Parathyroid adenoma (tissue), 2 donors: ENCODE measurements around the gene SLC10A7.

ENCODE experiments used
- H2AFZ ChIP-seq: fragments of 300-600 bp; sonication (generic); one replicate; pipeline ENCODE4 v1.7.0; 2017; ENCODE audit warnings: antibody characterized with exemption, mild to moderate bottlenecking
- H3K27ac ChIP-seq: fragments of 300-600 bp; sonication (generic); one replicate; pipeline ENCODE4 v1.7.0; 2017
- H3K27me3 ChIP-seq: fragments of 300-600 bp; sonication (generic); one replicate; pipeline ENCODE4 v1.7.0; 2017; ENCODE audit warnings: low read length; ENCODE audit not compliant: control insufficient read depth, insufficient read depth
- H3K36me3 ChIP-seq: fragments of 300-600 bp; sonication (generic); one replicate; pipeline ENCODE4 v1.7.0; 2017; ENCODE audit warnings: low read length; ENCODE audit not compliant: control insufficient read depth, insufficient read depth
- H3K4me1 ChIP-seq: fragments of 300-600 bp; sonication (generic); one replicate; pipeline ENCODE4 v1.7.0; 2017; ENCODE audit warnings: control low read depth
- H3K4me2 ChIP-seq: fragments of 300-600 bp; sonication (generic); one replicate; pipeline ENCODE4 v1.7.0; 2017; ENCODE audit warnings: low read length
- H3K4me3 ChIP-seq: fragments of 300-600 bp; sonication (generic); one replicate; pipeline ENCODE4 v1.7.0; 2017; ENCODE audit warnings: low read depth, low read length
- H3K79me2 ChIP-seq: fragments of 300-600 bp; sonication (generic); one replicate; pipeline ENCODE4 v1.7.0; 2017; ENCODE audit warnings: control low read depth
- H3K9ac ChIP-seq: fragments of 300-600 bp; sonication (generic); one replicate; pipeline ENCODE4 v1.7.0; 2017; ENCODE audit warnings: mild to moderate bottlenecking
- H3K9me3 ChIP-seq: fragments of 300-600 bp; sonication (generic); one replicate; pipeline ENCODE4 v1.7.0; 2017; ENCODE audit warnings: low read length; ENCODE audit not compliant: control insufficient read depth
- TF ChIP-seq, protein P1 (sequence below): fragments of 300-600 bp; sonication (generic); IDR thresholded peaks from one replicate; pipeline ENCODE4 v1.7.0; 2017; ENCODE audit warnings: antibody characterized with exemption, mild to moderate bottlenecking
- donor health status: primary hyperparathyroidism.

The SLC10A7 gene

GRCh38 chr4:146349306-146349705 is 172.4 kb downstream of the SLC10A7 start:
- Histone ChIP-seq H2AFZ (no peak overlapping the region), H3K79me2 (no peaks in the 10 kb centered on the region), H3K4me1 (peaks cover 3% of the 10 kb centered on the region), H3K4me2 (no peak overlapping the region), H3K9ac (no peak overlapping the region), H3K36me3 (no peaks in the 10 kb centered on the region), H3K27me3 (no peaks in the 10 kb centered on the region), H3K4me3 (no peak overlapping the region), H3K27ac (no peak overlapping the region), H3K9me3 (no peaks in the 10 kb centered on the region)
- TF ChIP-seq, protein P1, sequence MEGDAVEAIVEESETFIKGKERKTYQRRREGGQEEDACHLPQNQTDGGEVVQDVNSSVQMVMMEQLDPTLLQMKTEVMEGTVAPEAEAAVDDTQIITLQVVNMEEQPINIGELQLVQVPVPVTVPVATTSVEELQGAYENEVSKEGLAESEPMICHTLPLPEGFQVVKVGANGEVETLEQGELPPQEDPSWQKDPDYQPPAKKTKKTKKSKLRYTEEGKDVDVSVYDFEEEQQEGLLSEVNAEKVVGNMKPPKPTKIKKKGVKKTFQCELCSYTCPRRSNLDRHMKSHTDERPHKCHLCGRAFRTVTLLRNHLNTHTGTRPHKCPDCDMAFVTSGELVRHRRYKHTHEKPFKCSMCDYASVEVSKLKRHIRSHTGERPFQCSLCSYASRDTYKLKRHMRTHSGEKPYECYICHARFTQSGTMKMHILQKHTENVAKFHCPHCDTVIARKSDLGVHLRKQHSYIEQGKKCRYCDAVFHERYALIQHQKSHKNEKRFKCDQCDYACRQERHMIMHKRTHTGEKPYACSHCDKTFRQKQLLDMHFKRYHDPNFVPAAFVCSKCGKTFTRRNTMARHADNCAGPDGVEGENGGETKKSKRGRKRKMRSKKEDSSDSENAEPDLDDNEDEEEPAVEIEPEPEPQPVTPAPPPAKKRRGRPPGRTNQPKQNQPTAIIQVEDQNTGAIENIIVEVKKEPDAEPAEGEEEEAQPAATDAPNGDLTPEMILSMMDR = no peak

- Histone ChIP-seq H3K4me1 (peaks cover 3% of the 10 kb centered on the region), H3K9me3 (no peaks in the 10 kb centered on the region), H3K27ac (no peak overlapping the region), H3K4me2 (no peak overlapping the region), H3K9ac (no peak overlapping the region), H3K27me3 (no peaks in the 10 kb centered on the region), H3K79me2 (no peaks in the 10 kb centered on the region), H3K4me3 (no peak overlapping the region), H2AFZ (no peak overlapping the region), H3K36me3 (no peaks in the 10 kb centered on the region)
- TF ChIP-seq, protein P1 = no peak
Observed at GRCh38 chr4:146347822-146348221, 173.9 kb downstream of the SLC10A7 start.

DNA sequence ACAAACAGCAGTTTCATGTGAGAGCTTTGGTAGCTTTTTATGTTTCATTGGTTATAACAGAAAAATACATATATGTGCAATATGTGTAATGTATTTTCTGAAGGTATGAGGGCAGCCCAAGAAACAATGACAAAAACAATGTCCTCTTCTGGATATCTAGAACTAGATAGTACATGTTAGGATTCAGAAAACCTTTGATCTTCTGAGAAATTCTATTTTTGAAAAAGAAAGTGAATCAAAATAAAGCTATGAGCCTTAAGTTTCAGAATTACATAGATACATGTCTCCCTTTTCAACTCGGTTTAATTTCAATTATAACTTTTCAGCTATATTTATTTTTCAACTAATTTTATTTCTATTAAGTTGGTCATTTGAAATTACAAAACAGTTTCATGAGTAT is 175.5 kb downstream of the SLC10A7 start:
- no peak overlapping the region for H3K4me2 ChIP-seq
- H3K9ac ChIP-seq = no peak overlapping the region
- no peak overlapping the region for H2AFZ ChIP-seq
- TF ChIP-seq, protein P1 = no peak
- no peak overlapping the region for H3K27ac ChIP-seq
- H3K9me3 ChIP-seq = no peaks in the 10 kb centered on the region
- no peaks in the 10 kb centered on the region for H3K79me2 ChIP-seq
- peaks cover 3% of the 10 kb centered on the region for H3K4me1 ChIP-seq
- no peak overlapping the region for H3K4me3 ChIP-seq
- no peaks in the 10 kb centered on the region for H3K27me3 ChIP-seq
- no peaks in the 10 kb centered on the region for H3K36me3 ChIP-seq

DNA sequence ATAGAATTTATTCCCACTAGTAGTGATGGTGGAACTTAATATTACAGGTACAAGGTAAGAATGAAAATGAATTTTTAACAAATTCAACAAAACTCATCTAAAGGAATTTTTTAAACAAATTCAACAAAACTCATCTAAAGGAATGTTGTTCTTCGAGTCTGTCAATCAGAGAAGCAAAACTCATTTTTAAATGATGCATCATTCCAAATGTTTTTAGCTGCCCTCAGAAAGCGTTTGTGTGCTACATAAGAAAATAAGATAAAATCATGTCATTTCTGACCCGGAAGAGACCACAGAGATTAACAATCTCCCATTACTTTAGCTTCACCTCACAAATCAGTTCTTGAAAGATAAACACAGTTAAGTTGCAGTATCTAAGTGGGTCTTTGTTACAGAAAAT is 178.0 kb downstream of the SLC10A7 start:
- TF ChIP-seq, protein P1 = no peak
- Histone ChIP-seq H3K9me3 (no peaks in the 10 kb centered on the region), H3K4me2 (no peak overlapping the region), H3K4me3 (no peak overlapping the region), H3K27ac (no peak overlapping the region), H3K79me2 (no peaks in the 10 kb centered on the region), H3K27me3 (no peaks in the 10 kb centered on the region), H3K36me3 (no peaks in the 10 kb centered on the region), H2AFZ (no peak overlapping the region), H3K4me1 (peaks cover 3% of the 10 kb centered on the region), H3K9ac (no peak overlapping the region)

- TF ChIP-seq, protein P1 = no peak
- Histone ChIP-seq H3K79me2 (no peaks in the 10 kb centered on the region), H3K27me3 (no peaks in the 10 kb centered on the region)
Observed at GRCh38 chr4:146343199-146343598, 178.5 kb downstream of the SLC10A7 start.

More at GRCh38 chr4:146343199-146343598, 178.5 kb downstream of the SLC10A7 start:
- no peak overlapping the region for H3K4me2 ChIP-seq
- no peak overlapping the region for H3K4me3 ChIP-seq
- no peak overlapping the region for H3K27ac ChIP-seq
- H3K4me1 ChIP-seq = peaks cover 3% of the 10 kb centered on the region
- H3K9ac ChIP-seq = no peak overlapping the region
- H3K9me3 ChIP-seq = no peaks in the 10 kb centered on the region
- no peak overlapping the region for H2AFZ ChIP-seq
- no peaks in the 10 kb centered on the region for H3K36me3 ChIP-seq
